Testis (tissue), 3 donors: Measurements from ENCODE around the gene DRAXIN. TPM values are rescaled to one million over a fixed set of nuclear protein-coding genes. Genes with fewer than 3 reads are reported as not detected.

Experiments used
- DNase-seq: peaks from one replicate; pipeline ENCODE4 v3.0.0-alpha.2; 2019
- H3K27ac ChIP-seq, 2 donors: fragments of 200-600 bp; sonication (generic); one replicate each; pipeline ENCODE4 v1.5.1; 2019
- H3K27me3 ChIP-seq: fragments of 200-600 bp; sonication (generic); one replicate; pipeline ENCODE4 v1.5.1; 2019
- H3K36me3 ChIP-seq: fragments of 200-600 bp; sonication (generic); one replicate; pipeline ENCODE4 v1.5.1; 2017; ENCODE audit warnings: low read depth; ENCODE audit errors: missing control alignments
- H3K4me1 ChIP-seq: fragments of 200-600 bp; sonication (generic); one replicate; pipeline ENCODE4 v1.5.1; 2019
- H3K4me3 ChIP-seq, 2 donors: fragments of 200-600 bp; sonication (generic); one replicate each; pipeline ENCODE4 v1.5.1; 2017 to 2019
- H3K9me3 ChIP-seq: fragments of 200-600 bp; sonication (generic); one replicate; pipeline ENCODE4 v1.5.1; 2017
- CTCF ChIP-seq, 3 experiments: fragments of 450-650 bp in 2 of 3; fragments of 200-600 bp in 1 of 3; sonication (generic) in 1 of 3; IDR thresholded peaks; one replicate each; pipeline ENCODE4 v1.5.1; 2016 to 2019; ENCODE audit warnings: antibody characterized with exemption in 3 of 3, mild to moderate bottlenecking in 2 of 3, moderate library complexity in 1 of 3
- POLR2A ChIP-seq: fragments of 450-650 bp; IDR thresholded peaks from one replicate; pipeline ENCODE4 v1.6.1; 2017; ENCODE audit warnings: antibody characterized with exemption, mild to moderate bottlenecking, moderate library complexity
- WGBS, 2 donors: methylation state at CpG; one replicate each; pipeline ENCODE4 v1.1.5; 2018; 5-methylcytosine and 5-hydroxymethylcytosine counted together
- intact Hi-C: fragments of 100-400 bp; cut with DNase I; formaldehyde crosslinking; loops from one replicate; pipeline ENCODE4 v1.15.1; 2023; ENCODE audit warnings: low total_unique reads
- polyA plus RNA-seq: library from polyadenylated mRNA; stranded (reverse); fragments of 350-450 nt; fragmentation: Illumina TruSeq; extraction: RNeasy Lipid Tissue Mini Kit (QIAGEN cat#74804); gene quantifications from one replicate; pipeline ENCODE4 v1.2.3, GENCODE V29; 2014; ENCODE audit warnings: low read depth, low replicate concordance; ENCODE audit not compliant: insufficient read depth
- total RNA-seq, 2 donors: library from RNA; depleted of rRNA; stranded (reverse); fragments of >200 nt; gene quantifications; one replicate each; pipeline ENCODE4 v1.2.3, GENCODE V29; 2016

DRAXIN gene
- total and polyA plus RNA-seq, 3 donors from 2014 or later = 0.53 to 0.93 (median 0.79) TPM

DNA sequence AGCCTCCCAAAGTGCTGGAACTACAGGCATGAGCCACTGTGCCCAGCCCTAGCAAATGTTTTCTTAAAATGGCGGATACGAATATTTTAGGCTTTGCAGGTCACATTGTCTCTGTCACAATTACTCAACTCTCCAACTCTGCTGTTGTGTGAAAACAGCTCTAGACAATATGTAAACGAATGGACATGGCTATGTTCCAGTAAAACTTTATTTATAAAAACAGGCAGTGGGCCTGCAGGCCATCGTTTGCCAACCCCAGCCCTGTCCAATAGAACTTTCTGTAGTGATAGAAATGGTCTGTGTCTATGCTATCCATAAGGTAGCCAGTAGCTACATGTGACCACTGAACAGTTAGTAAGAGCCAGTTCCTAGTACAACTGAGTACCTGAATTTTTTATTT lies 31.8 kb upstream of the DRAXIN start:
- no peak for TF ChIP-seq CTCF (IDR thresholded peaks at IDR 0.05)
- TF ChIP-seq POLR2A = no peak
- H3K4me1 ChIP-seq = peaks cover 8% of the 10 kb centered on the region
- H3K27me3 ChIP-seq = no peaks in the 10 kb centered on the region
- H3K9me3 ChIP-seq = no peaks in the 10 kb centered on the region
- no peak overlapping the region for H3K4me3 ChIP-seq
- DNase-seq = no peak
- intact Hi-C loops = loop anchor here (5.0 kb wide), 1 partner anchor 58 kb away; no protein-coding TSS in a partner anchor
- H3K36me3 ChIP-seq = no peaks in the 10 kb centered on the region
- WGBS, 2 donors = 92 to 93% methylated on average over 4 of the region's 4 CpGs
- no peak overlapping the region for H3K27ac ChIP-seq

- no peaks in the 10 kb centered on the region for H3K27me3 ChIP-seq
- no peaks in the 10 kb centered on the region for H3K9me3 ChIP-seq
- no peak for DNase-seq
- no peaks in the 10 kb centered on the region for H3K36me3 ChIP-seq
- TF ChIP-seq POLR2A (no peak), CTCF (IDR thresholded peaks at IDR 0.05) (no peak)
- H3K4me1 ChIP-seq = no peaks in the 10 kb centered on the region
- H3K4me3 ChIP-seq = no peak overlapping the region
- intact Hi-C loops = loop anchor here (5.0 kb wide), 1 partner anchor 56 kb away; no protein-coding TSS in a partner anchor
- no peak overlapping the region for H3K27ac ChIP-seq
- 85 to 91% methylated on average over 14 to 17 of the region's 17 CpGs for WGBS, 2 donors
Measured at GRCh38 chr1:11661103-11661502, 30.4 kb upstream of the DRAXIN start.

- 1% methylated on average over 13 to 41 of the region's 66 CpGs for WGBS, 2 donors
Measured at GRCh38 chr1:11664336-11665065, 27.0 kb upstream of the DRAXIN start.

GRCh38 chr1:11668516-11668915 lies 23.0 kb upstream of the DRAXIN start:
- Histone ChIP-seq H3K4me3 (no peak overlapping the region), H3K36me3 (no peaks in the 10 kb centered on the region), H3K9me3 (no peaks in the 10 kb centered on the region), H3K4me1 (no peaks in the 10 kb centered on the region), H3K27ac (no peak overlapping the region), H3K27me3 (no peaks in the 10 kb centered on the region)
- no peak for TF ChIP-seq POLR2A
- no peak for TF ChIP-seq CTCF (IDR thresholded peaks at IDR 0.05)
- no peak for DNase-seq
- intact Hi-C loops = no loop called here
- 87 to 100% methylated on average over 1 to 14 of the region's 14 CpGs for WGBS, 2 donors

More at GRCh38 chr1:11664336-11665065, 27.0 kb upstream of the DRAXIN start:
- H3K27me3 ChIP-seq = no peaks in the 10 kb centered on the region
- H3K9me3 ChIP-seq = no peaks in the 10 kb centered on the region
- DNase-seq = peak; percentile 26
- H3K27ac ChIP-seq = peak overlapping the region; percentile 42 to 85
- intact Hi-C loops = loop anchor here (5.0 kb wide), 1 partner anchor 53 kb away; no protein-coding TSS in a partner anchor
- TF ChIP-seq POLR2A (no peak), CTCF (IDR thresholded peaks at IDR 0.05) (no peak)
- peak overlapping the region; percentile 61 to 70 for H3K4me3 ChIP-seq
- H3K36me3 ChIP-seq = no peaks in the 10 kb centered on the region
- H3K4me1 ChIP-seq = no peaks in the 10 kb centered on the region

GRCh38 chr1:11670747-11671146 lies 20.8 kb upstream of the DRAXIN start:
- H3K36me3 ChIP-seq = no peaks in the 10 kb centered on the region

More at GRCh38 chr1:11670747-11671146, 20.8 kb upstream of the DRAXIN start:
- no peak for DNase-seq
- H3K27ac ChIP-seq = no peak overlapping the region
- H3K4me1 ChIP-seq = no peaks in the 10 kb centered on the region
- intact Hi-C loops = no loop called here
- no peak overlapping the region for H3K4me3 ChIP-seq
- no peaks in the 10 kb centered on the region for H3K9me3 ChIP-seq
- 69 to 70% methylated on average over 6 of the region's 6 CpGs for WGBS, 2 donors
- TF ChIP-seq CTCF (IDR thresholded peaks at IDR 0.05) (no peak), POLR2A (no peak)
- H3K27me3 ChIP-seq = no peaks in the 10 kb centered on the region
